Uterus (tissue), 4 donors: ENCODE measurements around the gene OR10C1. TPM values are rescaled to one million over a fixed set of nuclear protein-coding genes. Genes with fewer than 3 reads are reported as not detected.
"Not testable (repeated sequence)": the region's sequence is repeated elsewhere in the genome, so short reads cannot be mapped to it uniquely, and the experiment has no call there.

Experiments used
- DNase-seq, 2 donors: peaks; one replicate each; pipeline ENCODE4 v3.0.0-alpha.2; 2019 to 2020
- H3K27ac ChIP-seq, 2 donors: fragments of 200-600 bp; sonication (generic); 1 replicate in 1 of 2; 2 replicates in 1 of 2; pipeline ENCODE4 v1.5.1; 2016 to 2018
- H3K27me3 ChIP-seq, 2 donors: fragments of 200-600 bp; sonication (generic); one replicate each; pipeline ENCODE4 v1.5.1; 2018 to 2019; ENCODE audit warnings: control low read depth in 1 of 2
- H3K36me3 ChIP-seq, 2 donors: fragments of 200-600 bp; sonication (generic); one replicate each; pipeline ENCODE4 v1.5.1; 2019; ENCODE audit warnings: control low read depth in 1 of 2
- H3K4me1 ChIP-seq, 2 donors: fragments of 200-600 bp; sonication (generic); one replicate each; pipeline ENCODE4 v1.5.1; 2018 to 2019; ENCODE audit warnings: control low read depth in 1 of 2
- H3K4me3 ChIP-seq, 2 donors: fragments of 200-600 bp; sonication (generic); 1 replicate in 1 of 2; 2 replicates in 1 of 2; pipeline ENCODE4 v1.5.1; 2018 to 2019; ENCODE audit warnings: mild to moderate bottlenecking in 1 of 2
- H3K9me3 ChIP-seq, 2 donors: fragments of 200-600 bp; sonication (generic); one replicate each; pipeline ENCODE4 v1.5.1; 2019; ENCODE audit warnings: control low read depth in 1 of 2
- POLR2A ChIP-seq, 2 donors: fragments of 450-650 bp; IDR thresholded peaks; one replicate each; pipeline ENCODE4 v1.6.1; 2016; ENCODE audit warnings: antibody characterized with exemption in 2 of 2, mild to moderate bottlenecking in 1 of 2, moderate library complexity in 1 of 2
- intact Hi-C: fragments of 100-400 bp; cut with DNase I; formaldehyde crosslinking; loops from one replicate; pipeline ENCODE4 v1.15.1; 2023; ENCODE audit warnings: low total_unique reads
- total RNA-seq, 4 donors: library from RNA; depleted of rRNA in 3 of 4; stranded (reverse); fragments of >200 nt in 3 of 4; gene quantifications; one replicate each; pipeline versions ENCODE4 v1.1.0 to v1.2.4, GENCODE V29; 2014 to 2023
- TF ChIP-seq, protein P1 (sequence below), 4 experiments: fragments of 200-600 bp in 2 of 4; fragments of 450-650 bp in 2 of 4; sonication (generic) in 2 of 4; IDR thresholded peaks; one replicate each; pipeline ENCODE4 v1.5.1; 2016 to 2019; ENCODE audit warnings: antibody characterized with exemption in 4 of 4, mild to moderate bottlenecking in 2 of 4, moderate library complexity in 1 of 4
- donor health status: DM: yes; HTN: yes; CAD: no.

The OR10C1 gene
- total RNA-seq, 4 donors from 2014 or later, result not detected

- TF ChIP-seq POLR2A (IDR thresholded peaks at IDR 0.05), result no peak
- TF ChIP-seq, protein P1, sequence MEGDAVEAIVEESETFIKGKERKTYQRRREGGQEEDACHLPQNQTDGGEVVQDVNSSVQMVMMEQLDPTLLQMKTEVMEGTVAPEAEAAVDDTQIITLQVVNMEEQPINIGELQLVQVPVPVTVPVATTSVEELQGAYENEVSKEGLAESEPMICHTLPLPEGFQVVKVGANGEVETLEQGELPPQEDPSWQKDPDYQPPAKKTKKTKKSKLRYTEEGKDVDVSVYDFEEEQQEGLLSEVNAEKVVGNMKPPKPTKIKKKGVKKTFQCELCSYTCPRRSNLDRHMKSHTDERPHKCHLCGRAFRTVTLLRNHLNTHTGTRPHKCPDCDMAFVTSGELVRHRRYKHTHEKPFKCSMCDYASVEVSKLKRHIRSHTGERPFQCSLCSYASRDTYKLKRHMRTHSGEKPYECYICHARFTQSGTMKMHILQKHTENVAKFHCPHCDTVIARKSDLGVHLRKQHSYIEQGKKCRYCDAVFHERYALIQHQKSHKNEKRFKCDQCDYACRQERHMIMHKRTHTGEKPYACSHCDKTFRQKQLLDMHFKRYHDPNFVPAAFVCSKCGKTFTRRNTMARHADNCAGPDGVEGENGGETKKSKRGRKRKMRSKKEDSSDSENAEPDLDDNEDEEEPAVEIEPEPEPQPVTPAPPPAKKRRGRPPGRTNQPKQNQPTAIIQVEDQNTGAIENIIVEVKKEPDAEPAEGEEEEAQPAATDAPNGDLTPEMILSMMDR (IDR thresholded peaks at IDR 0.05), result no peak
- Histone ChIP-seq H3K36me3 (no peaks in the 10 kb centered on the region), H3K27ac (no peak overlapping the region), H3K27me3 (no peaks in the 10 kb centered on the region), H3K4me1 (no peaks in the 10 kb centered on the region), H3K4me3 (no peak overlapping the region), H3K9me3 (no peaks in the 10 kb centered on the region)
- no peak for DNase-seq
- intact Hi-C loops, result no loop called here
These were observed 19.6 kb upstream of the OR10C1 start for GRCh38 chr6:29419516-29419915.

DNA sequence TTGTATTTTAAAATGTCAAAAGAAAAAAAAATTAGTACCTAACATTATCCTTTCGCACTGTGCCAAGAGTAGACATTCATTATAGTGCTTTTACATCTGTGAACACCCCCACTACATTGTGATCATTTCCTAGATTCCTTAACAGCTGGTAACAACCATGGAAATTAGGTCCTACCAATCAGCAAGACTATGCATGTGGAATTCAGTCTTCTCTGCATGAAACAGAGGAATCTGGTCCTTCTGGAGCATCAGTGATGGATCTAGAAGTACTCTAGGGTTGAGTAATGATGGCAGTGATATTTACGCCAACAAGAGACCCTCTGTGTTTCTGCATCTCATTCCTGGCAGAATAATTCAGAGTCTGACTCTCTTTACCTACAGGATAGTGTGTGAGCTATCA, 14.9 kb upstream of the OR10C1 start:
- no peaks in the 10 kb centered on the region for H3K27me3 ChIP-seq
- intact Hi-C loops, result no loop called here
- no peak overlapping the region for H3K27ac ChIP-seq
- DNase-seq, result no peak
- no peaks in the 10 kb centered on the region for H3K4me1 ChIP-seq
- no peak for TF ChIP-seq POLR2A (IDR thresholded peaks at IDR 0.05)
- TF ChIP-seq, protein P1 (IDR thresholded peaks at IDR 0.05), result no peak
- H3K36me3 ChIP-seq, result no peaks in the 10 kb centered on the region
- H3K4me3 ChIP-seq, result no peak overlapping the region
- no peaks in the 10 kb centered on the region for H3K9me3 ChIP-seq

DNA sequence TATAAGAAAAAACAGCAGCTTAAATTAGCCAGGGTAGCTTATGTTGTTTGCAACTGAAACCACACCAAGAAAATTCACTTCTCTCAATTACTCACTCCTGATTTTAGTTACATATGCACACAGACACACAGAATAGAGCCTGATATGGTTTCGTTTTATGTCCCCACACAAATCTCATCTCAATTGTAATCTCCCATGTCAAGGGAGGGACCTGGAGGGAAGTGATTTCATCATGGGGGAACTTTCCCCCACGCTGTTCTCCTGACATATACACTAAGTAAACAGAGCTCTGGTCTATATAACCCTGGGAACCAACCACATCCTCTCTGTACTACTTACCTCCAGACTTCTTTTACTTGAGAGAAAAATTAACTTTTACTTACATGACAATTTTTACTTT, 14.5 kb upstream of the OR10C1 start:
- no peaks in the 10 kb centered on the region for H3K27me3 ChIP-seq
- intact Hi-C loops, result no loop called here

DNA sequence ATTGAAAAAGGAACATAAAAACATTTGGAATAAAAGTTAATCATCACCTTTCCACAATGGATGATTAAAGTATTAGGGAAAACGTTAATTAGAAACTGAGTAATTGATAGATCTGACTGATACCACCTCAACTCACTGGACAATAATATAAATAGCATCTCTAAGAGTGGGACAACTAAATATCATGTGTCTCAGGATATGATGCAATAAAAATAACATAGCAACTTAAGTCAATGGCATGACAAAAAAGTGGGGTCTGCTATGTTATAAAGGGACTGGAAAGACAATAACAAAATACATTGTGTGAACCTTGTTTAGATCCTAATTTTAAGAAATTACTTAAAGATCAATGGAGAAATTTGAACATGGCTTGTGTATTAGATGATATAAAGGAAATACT, 14.0 kb upstream of the OR10C1 start:
- no peak for DNase-seq
- Histone ChIP-seq H3K27ac (no peak overlapping the region), H3K27me3 (no peaks in the 10 kb centered on the region), H3K36me3 (no peaks in the 10 kb centered on the region), H3K9me3 (no peaks in the 10 kb centered on the region), H3K4me1 (no peaks in the 10 kb centered on the region), H3K4me3 (no peak overlapping the region)
- intact Hi-C loops, result no loop called here
- TF ChIP-seq, protein P1 (IDR thresholded peaks at IDR 0.05), result no peak
- no peak for TF ChIP-seq POLR2A (IDR thresholded peaks at IDR 0.05)

More for the DNA sequence above, 14.5 kb upstream of the OR10C1 start:
- TF ChIP-seq POLR2A (IDR thresholded peaks at IDR 0.05), result no peak
- TF ChIP-seq, protein P1 (IDR thresholded peaks at IDR 0.05), result no peak
- Histone ChIP-seq H3K36me3 (no peaks in the 10 kb centered on the region), H3K9me3 (no peaks in the 10 kb centered on the region), H3K27ac (no peak overlapping the region), H3K4me1 (no peaks in the 10 kb centered on the region), H3K4me3 (no peak overlapping the region)
- DNase-seq, result no peak

- intact Hi-C loops, result no loop called here
- Histone ChIP-seq H3K27ac (no peak overlapping the region), H3K4me1 (no peaks in the 10 kb centered on the region), H3K4me3 (no peak overlapping the region), H3K36me3 (no peaks in the 10 kb centered on the region), H3K27me3 (no peaks in the 10 kb centered on the region), H3K9me3 (no peaks in the 10 kb centered on the region)
- TF ChIP-seq, protein P1 (IDR thresholded peaks at IDR 0.05), result no peak
- no peak for TF ChIP-seq POLR2A (IDR thresholded peaks at IDR 0.05)
- no peak for DNase-seq
These were observed 12.5 kb upstream of the OR10C1 start for GRCh38 chr6:29426654-29427053.

DNA sequence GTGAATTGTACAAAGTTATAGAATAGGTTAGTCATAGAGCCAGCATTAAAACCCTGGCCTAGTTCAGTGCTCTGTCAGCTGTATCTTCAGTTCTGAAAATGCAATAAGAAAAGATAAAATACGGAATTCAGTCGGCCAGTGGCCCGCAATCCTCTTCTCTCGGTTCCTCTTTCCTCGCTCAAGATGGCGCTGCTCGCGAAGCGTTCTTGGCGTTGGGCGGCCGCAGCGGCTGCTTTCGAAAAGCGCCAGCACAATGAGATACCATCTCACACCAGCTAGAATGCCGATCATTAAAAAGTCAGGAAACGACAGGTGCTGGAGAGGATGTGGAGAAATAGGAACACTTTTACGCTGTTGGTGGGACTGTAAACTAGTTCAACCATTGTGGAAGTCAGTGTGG, 2.4 kb upstream of the OR10C1 start:
- H3K36me3 ChIP-seq, H3K9me3 ChIP-seq, intact Hi-C loops, H3K4me3 ChIP-seq, H3K4me1 ChIP-seq, DNase-seq, H3K27ac ChIP-seq, H3K27me3 ChIP-seq: not testable (repeated sequence)
